Uterus (tissue), 2 donors: ENCODE data around the gene GCH1.

Experiments
- POLR2A ChIP-seq, 2 donors: fragments of 450-650 bp; IDR thresholded peaks; one replicate each; pipeline ENCODE4 v1.6.1; 2016; ENCODE audit warnings: antibody characterized with exemption in 2 of 2, mild to moderate bottlenecking in 1 of 2, moderate library complexity in 1 of 2
- TF ChIP-seq, protein P1 (sequence below), 4 experiments: fragments of 200-600 bp in 2 of 4; fragments of 450-650 bp in 2 of 4; sonication (generic) in 2 of 4; IDR thresholded peaks; one replicate each; pipeline ENCODE4 v1.5.1; 2016 to 2019; ENCODE audit warnings: antibody characterized with exemption in 4 of 4, mild to moderate bottlenecking in 2 of 4, moderate library complexity in 1 of 4

DNA sequence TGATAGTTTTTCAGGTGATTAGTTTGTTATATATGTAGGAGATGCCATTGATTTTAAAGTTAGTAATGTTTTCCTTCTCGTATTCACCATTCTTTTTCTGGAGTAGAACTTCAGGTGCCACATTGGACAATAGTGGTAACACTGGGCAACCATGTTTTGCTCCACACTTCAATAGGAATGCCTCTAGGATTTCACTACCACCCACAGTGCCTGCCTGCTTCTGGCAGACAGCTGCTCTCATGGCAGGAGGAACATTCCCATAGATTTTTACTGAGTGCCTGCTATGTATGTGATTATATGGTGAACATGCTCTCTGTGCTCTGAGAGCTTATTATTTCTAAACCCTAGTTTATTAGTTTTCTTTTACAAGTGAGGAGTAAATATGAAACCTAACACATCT lies 53.7 kb downstream of the GCH1 start:
- TF ChIP-seq, protein P1, sequence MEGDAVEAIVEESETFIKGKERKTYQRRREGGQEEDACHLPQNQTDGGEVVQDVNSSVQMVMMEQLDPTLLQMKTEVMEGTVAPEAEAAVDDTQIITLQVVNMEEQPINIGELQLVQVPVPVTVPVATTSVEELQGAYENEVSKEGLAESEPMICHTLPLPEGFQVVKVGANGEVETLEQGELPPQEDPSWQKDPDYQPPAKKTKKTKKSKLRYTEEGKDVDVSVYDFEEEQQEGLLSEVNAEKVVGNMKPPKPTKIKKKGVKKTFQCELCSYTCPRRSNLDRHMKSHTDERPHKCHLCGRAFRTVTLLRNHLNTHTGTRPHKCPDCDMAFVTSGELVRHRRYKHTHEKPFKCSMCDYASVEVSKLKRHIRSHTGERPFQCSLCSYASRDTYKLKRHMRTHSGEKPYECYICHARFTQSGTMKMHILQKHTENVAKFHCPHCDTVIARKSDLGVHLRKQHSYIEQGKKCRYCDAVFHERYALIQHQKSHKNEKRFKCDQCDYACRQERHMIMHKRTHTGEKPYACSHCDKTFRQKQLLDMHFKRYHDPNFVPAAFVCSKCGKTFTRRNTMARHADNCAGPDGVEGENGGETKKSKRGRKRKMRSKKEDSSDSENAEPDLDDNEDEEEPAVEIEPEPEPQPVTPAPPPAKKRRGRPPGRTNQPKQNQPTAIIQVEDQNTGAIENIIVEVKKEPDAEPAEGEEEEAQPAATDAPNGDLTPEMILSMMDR (IDR thresholded peaks at IDR 0.05): no peak
- TF ChIP-seq POLR2A (IDR thresholded peaks at IDR 0.05): no peak
